Activated CD8-positive, alpha-beta T cell treated with anti-CD3 and anti-CD28 coated beads for 36 hours (primary cell): ENCODE measurements around the gene RPS6KA3. TPM values are rescaled to one million over a fixed set of nuclear protein-coding genes. Genes with fewer than 3 reads are reported as not detected.

ENCODE experiments used
- ATAC-seq: fragments of 200-7000 bp; cut with Tn5 transposase; one replicate; pipeline ENCODE4 v1.10.0; 2021; ENCODE audit warnings: mild to moderate bottlenecking, moderate library complexity
- CTCF ChIA-PET: fragments of 350-600 bp; sonication (Branson Sonifier 250); formaldehyde crosslinking; loops from one replicate; lab custom pipeline; 2021; ENCODE audit warnings: antibody characterized with exemption; lab: Charles Lee
- POLR2A ChIA-PET: fragments of 350-600 bp; sonication (Branson Sonifier 250); formaldehyde crosslinking; loops from one replicate; lab custom pipeline; 2021; ENCODE audit warnings: antibody characterized with exemption; lab: Charles Lee
- DNase-seq: peaks from one replicate; pipeline ENCODE4 v3.0.0-alpha.2; 2020
- H3K27ac Mint-ChIP-seq: one replicate; pipeline ENCODE4 v1.8.0; 2021; ENCODE audit warnings: mild to moderate bottlenecking, mixed read lengths
- H3K27me3 Mint-ChIP-seq: one replicate; pipeline ENCODE4 v1.8.0; 2021; ENCODE audit warnings: mixed read lengths
- H3K36me3 Mint-ChIP-seq: one replicate; pipeline ENCODE4 v1.8.0; 2021; ENCODE audit warnings: low read depth, mixed read lengths
- H3K4me1 Mint-ChIP-seq: one replicate; pipeline ENCODE4 v1.8.0; 2021; ENCODE audit warnings: low read depth, mixed read lengths
- H3K4me3 Mint-ChIP-seq: one replicate; pipeline ENCODE4 v1.8.0; 2021; ENCODE audit warnings: mild to moderate bottlenecking, moderate library complexity, mixed read lengths
- H3K9me3 Mint-ChIP-seq: one replicate; pipeline ENCODE4 v1.8.0; 2021; ENCODE audit warnings: mixed read lengths
- CTCF ChIP-seq: fragments of 200-600 bp; IDR thresholded peaks from one replicate; pipeline ENCODE4 v1.8.0; 2022; ENCODE audit warnings: antibody characterized with exemption, mild to moderate bottlenecking
- intact Hi-C: fragments of 100-400 bp; cut with micrococcal nuclease; formaldehyde crosslinking; loops from one replicate; pipeline ENCODE4 v1.10.0; 2022
- total RNA-seq, 2 experiments: library from RNA; stranded (reverse); gene quantifications; one replicate each; pipeline ENCODE4 v1.2.3, GENCODE V29; 2021

The RPS6KA3 gene
- total RNA-seq, 2 experiments from 2014 or later, result 52.6 to 56.9 TPM

- no peaks in the 10 kb centered on the region for H3K27me3 Mint-ChIP-seq
- no peak for TF ChIP-seq CTCF
- CTCF ChIA-PET, result no interaction called here
- intact Hi-C loops, result loop anchor here (10.0 kb wide), 1 partner anchor 114 kb away; no protein-coding TSS in a partner anchor
- peaks cover 47% of the 10 kb centered on the region for H3K4me1 Mint-ChIP-seq
- H3K4me3 Mint-ChIP-seq, result peak overlapping the region; percentile 81
- ATAC-seq (no peak), DNase-seq (no peak)
- peaks cover 34% of the 10 kb centered on the region for H3K36me3 Mint-ChIP-seq
- peak overlapping the region; percentile 90 for H3K27ac Mint-ChIP-seq
- no peaks in the 10 kb centered on the region for H3K9me3 Mint-ChIP-seq
- POLR2A ChIA-PET, result interaction anchor here (1.1 to 2.1 kb wide), 2 partner anchors 8 to 278 kb away, joined by 3 to 7 read pairs; no protein-coding TSS in a partner anchor
Observed at GRCh38 chrX:20140420-20140819, 126.3 kb downstream of the RPS6KA3 start.

DNA sequence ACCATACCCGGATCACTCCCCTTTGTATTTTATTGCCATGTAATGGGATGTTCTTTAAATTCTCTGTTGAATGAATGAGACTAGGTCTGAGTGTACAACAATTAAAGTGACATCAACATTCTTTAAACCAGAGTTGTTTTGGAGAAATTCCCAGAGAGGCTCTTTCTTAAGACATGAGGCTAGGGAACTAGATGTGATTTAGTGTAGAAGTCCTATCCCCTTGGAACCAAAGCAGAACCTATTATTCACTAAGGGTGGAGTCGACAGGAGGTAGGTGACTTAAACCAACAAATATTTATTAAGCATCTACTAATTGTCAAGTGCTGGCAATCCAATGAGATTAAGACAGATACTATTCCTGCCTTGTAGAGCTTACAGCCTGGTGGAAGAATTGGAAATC lies 126.7 kb downstream of the RPS6KA3 start:
- ChIA-PET CTCF (no interaction called here), POLR2A (no interaction called here)
- Mint-ChIP-seq H3K36me3 (peaks cover 34% of the 10 kb centered on the region), H3K27me3 (no peaks in the 10 kb centered on the region), H3K4me1 (peaks cover 50% of the 10 kb centered on the region), H3K4me3 (peak overlapping the region; percentile 81), H3K9me3 (no peaks in the 10 kb centered on the region), H3K27ac (peak overlapping the region; percentile 90)
- DNase-seq (no peak), ATAC-seq (no peak)
- no peak for TF ChIP-seq CTCF
- intact Hi-C loops, result loop anchor here (10.0 kb wide), 1 partner anchor 115 kb away; no protein-coding TSS in a partner anchor

- intact Hi-C loops, result no loop called here
- TF ChIP-seq CTCF, result no peak
- DNase-seq (no peak), ATAC-seq (no peak)
- peak overlapping the region; percentile 73 for H3K27ac Mint-ChIP-seq
- CTCF ChIA-PET, result no interaction called here
- peaks cover 42% of the 10 kb centered on the region for H3K36me3 Mint-ChIP-seq
- peaks cover 34% of the 10 kb centered on the region for H3K4me1 Mint-ChIP-seq
- H3K4me3 Mint-ChIP-seq, result no peak overlapping the region
- H3K27me3 Mint-ChIP-seq, result no peaks in the 10 kb centered on the region
- POLR2A ChIA-PET, result no interaction called here
- no peaks in the 10 kb centered on the region for H3K9me3 Mint-ChIP-seq
Observed at GRCh38 chrX:20135944-20136343, 130.8 kb downstream of the RPS6KA3 start.

DNA sequence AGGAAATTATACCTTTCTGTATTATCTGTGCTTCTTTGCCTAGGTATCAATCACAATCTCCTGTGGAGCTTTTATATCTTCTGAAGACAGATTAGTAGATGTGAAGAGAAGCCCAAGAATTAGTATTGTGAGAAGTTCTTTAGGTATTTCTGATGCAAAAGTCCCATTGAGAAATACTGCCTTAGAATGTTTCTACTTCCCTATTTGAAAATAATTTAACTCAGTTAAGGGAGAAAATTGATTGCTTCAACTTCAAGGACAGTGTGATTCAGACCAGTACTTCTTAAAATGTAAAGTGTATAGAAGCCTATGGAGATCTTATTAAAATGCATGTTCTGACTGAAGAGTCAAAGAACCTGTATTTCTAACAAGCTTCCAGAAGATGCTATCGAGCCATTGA lies 134.0 kb downstream of the RPS6KA3 start:
- H3K36me3 Mint-ChIP-seq, result peaks cover 31% of the 10 kb centered on the region
- CTCF ChIA-PET, result no interaction called here
- ATAC-seq, result no peak
- no peak overlapping the region for H3K4me3 Mint-ChIP-seq
- no peak for TF ChIP-seq CTCF
- H3K9me3 Mint-ChIP-seq, result no peaks in the 10 kb centered on the region
- DNase-seq, result no peak
- H3K27ac Mint-ChIP-seq, result no peak overlapping the region
- POLR2A ChIA-PET, result interaction anchor here (2.4 kb wide), 1 partner anchor 9 kb away, joined by 7 read pairs; the partner anchor contains the start of gene EIF1AX
- H3K4me1 Mint-ChIP-seq, result peaks cover 23% of the 10 kb centered on the region
- intact Hi-C loops, result no loop called here
- no peaks in the 10 kb centered on the region for H3K27me3 Mint-ChIP-seq

- no peak for TF ChIP-seq CTCF
- Mint-ChIP-seq H3K27ac (no peak overlapping the region), H3K4me1 (peaks cover 6% of the 10 kb centered on the region), H3K4me3 (no peak overlapping the region), H3K27me3 (no peaks in the 10 kb centered on the region), H3K36me3 (peaks cover 14% of the 10 kb centered on the region), H3K9me3 (no peaks in the 10 kb centered on the region)
- CTCF ChIA-PET, result interaction anchor here (1.1 kb wide), 1 partner anchor 226 kb away, joined by 4 read pairs; no protein-coding TSS in a partner anchor
- ATAC-seq (no peak), DNase-seq (no peak)
- POLR2A ChIA-PET, result no interaction called here
- intact Hi-C loops, result no loop called here
Observed at GRCh38 chrX:20130357-20130756, 136.4 kb downstream of the RPS6KA3 start.
